Esophagus (tissue), 2 donors: Measurements from ENCODE around the gene REPS1. TPM values are rescaled to one million over a fixed set of nuclear protein-coding genes. Genes with fewer than 3 reads are reported as not detected.

Experiments used
- H3K27ac ChIP-seq, 2 donors: one replicate each; pipeline ENCODE4 v1.5.1; 2013; ENCODE audit warnings: low read depth in 2 of 2, mild to moderate bottlenecking in 2 of 2, inconsistent platforms in 1 of 2, low read length in 1 of 2, moderate library complexity in 1 of 2
- H3K27me3 ChIP-seq, 2 donors: one replicate each; pipeline ENCODE4 v1.6.1; 2013; ENCODE audit warnings: low read length in 2 of 2, control low read depth in 1 of 2, mild to moderate bottlenecking in 1 of 2; ENCODE audit not compliant: insufficient read depth in 2 of 2, control insufficient read depth in 1 of 2
- H3K36me3 ChIP-seq, 2 donors: one replicate each; pipeline ENCODE4 v1.6.1; 2013; ENCODE audit warnings: low read length in 1 of 2; ENCODE audit not compliant: control insufficient read depth in 2 of 2, insufficient read depth in 2 of 2
- H3K4me1 ChIP-seq, 2 donors: one replicate each; pipeline ENCODE4 v1.6.1; 2013; ENCODE audit warnings: low read length in 1 of 2; ENCODE audit not compliant: control insufficient read depth in 2 of 2, insufficient read depth in 2 of 2
- H3K4me3 ChIP-seq, 2 donors: one replicate each; pipeline ENCODE4 v1.5.1; 2013; ENCODE audit warnings: low read length in 2 of 2, mild to moderate bottlenecking in 2 of 2, low read depth in 1 of 2, moderate library complexity in 1 of 2
- H3K9me3 ChIP-seq, 2 donors: one replicate each; pipeline ENCODE4 v1.6.1; 2013; ENCODE audit warnings: mild to moderate bottlenecking in 2 of 2, low read depth in 1 of 2, low read length in 1 of 2, moderate library complexity in 1 of 2; ENCODE audit not compliant: control insufficient read depth in 2 of 2, insufficient read depth in 1 of 2
- WGBS, 2 donors: extraction: QIAGEN DNeasy Blood & Tissue Kit; methylation state at CpG; one replicate each; pipeline ENCODE4 v1.1.7; 2013; 5-methylcytosine and 5-hydroxymethylcytosine counted together
- polyA plus RNA-seq, 2 donors: library from polyadenylated mRNA; stranded (reverse); fragments of 200-250 nt; gene quantifications; one replicate each; pipeline ENCODE4 v1.2.3, GENCODE V29; 2013
- donor health status: healthy with polysubstance abuse.
- donor health status: Bipolar disorder and iron deficiency.

REPS1 gene
- polyA plus RNA-seq, 2 donors, result 24.8 to 25.1 TPM

DNA sequence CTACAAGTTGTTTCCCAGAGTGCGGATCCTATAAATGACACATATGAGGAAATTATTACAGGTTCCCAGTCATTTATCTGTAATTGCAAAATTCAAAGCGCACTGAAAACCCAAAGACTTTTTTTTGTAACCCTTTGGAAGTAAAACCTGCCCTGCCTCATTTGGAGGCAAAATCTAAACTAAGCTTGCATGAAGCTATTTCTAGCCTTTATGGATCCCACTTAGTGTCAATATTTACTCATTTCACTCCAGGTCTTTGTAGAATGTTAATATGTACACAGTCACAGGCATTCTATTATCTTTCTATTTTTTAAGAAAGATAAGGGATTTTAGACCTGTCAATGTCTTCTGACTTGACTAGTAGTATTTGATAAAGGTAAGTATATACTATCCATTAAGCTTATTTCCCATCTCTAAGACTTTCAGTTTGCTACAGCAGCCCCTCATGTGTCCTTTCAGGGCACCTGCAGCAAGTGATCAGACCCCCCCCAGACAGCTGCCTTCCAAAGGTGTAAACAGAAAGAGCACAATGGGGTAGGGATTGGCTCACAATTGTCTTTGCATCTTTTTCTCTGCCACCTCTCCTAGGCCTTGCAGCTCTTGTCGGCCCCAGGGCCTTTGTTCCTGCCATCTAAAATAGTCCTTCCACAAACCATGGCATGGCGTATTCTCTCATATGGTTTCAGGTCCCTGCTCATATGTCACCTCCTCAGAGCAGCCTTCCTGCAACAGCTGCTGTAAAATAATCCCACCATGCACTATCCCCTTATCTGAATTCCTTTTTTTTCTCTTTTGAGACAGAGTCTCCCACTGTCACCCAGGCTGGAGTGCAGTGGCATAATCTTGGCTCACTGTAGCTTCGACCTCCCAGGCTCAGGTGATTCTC lies 1.3 kb upstream of the REPS1 start:
- H3K36me3 ChIP-seq, result no peaks in the 10 kb centered on the region
- H3K4me1 ChIP-seq, result peaks cover 0 to 1% of the 10 kb centered on the region in 2 donors
- no peaks in the 10 kb centered on the region for H3K27me3 ChIP-seq
- H3K4me3 ChIP-seq, result no peak overlapping the region
- H3K27ac ChIP-seq, result no peak overlapping the region
- WGBS, 2 donors, result 91 to 93% methylated on average over 5 of the region's 5 CpGs
- no peaks in the 10 kb centered on the region for H3K9me3 ChIP-seq

DNA sequence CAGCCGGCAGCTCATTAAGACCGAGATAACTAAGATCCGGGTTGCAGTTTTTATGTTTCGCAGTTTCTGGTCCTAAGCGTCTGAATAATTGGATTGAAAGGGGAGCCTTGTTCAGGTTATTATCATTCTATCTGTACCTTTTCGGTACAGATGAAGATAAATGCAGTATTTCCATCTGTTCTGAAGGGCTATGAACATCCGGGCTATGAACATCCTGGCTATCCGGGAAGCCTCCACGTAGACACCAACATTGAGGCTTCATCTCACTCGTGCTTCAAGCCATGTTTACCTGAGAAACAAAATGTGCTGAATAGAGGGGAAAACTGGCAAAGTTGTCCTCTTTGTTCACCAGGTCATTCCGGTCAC lies 399 bp upstream of the REPS1 start:
- Histone ChIP-seq H3K27ac (peak overlapping the region in 1 of 2 donors; percentile 15), H3K9me3 (no peaks in the 10 kb centered on the region), H3K36me3 (no peaks in the 10 kb centered on the region), H3K4me3 (peak overlapping the region; percentile 76 to 87), H3K27me3 (no peaks in the 10 kb centered on the region), H3K4me1 (peaks cover 0 to 3% of the 10 kb centered on the region in 2 donors)
- 7 to 8% methylated on average over 11 of the region's 11 CpGs for WGBS, 2 donors

DNA sequence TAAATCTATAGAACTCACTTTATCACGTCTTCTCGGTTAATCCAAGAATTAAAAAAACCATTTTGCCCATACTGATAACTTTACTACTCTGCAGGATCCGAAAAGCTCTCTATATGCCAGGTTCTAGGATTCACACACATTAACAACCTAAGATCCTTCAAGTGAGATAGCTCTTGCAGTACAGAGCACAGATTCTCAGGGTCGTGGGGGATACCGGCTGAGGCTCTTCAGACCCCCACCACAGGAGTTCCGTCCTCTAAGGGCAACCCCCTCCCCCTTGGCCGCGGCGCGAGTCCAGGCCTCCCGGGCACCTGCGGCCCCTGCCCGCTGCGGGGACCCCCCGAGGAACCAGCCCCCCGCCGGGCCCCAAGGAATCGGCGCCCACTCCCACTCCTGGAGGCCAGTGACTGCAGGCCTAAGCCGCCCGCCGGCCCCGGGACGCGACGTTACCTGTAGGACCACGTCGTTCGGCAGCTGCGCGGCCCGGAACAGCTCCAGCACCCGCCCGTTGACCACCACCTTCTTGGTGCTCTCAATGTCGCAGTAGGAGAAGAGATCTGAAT lies 892 bp downstream of the REPS1 start:
- no peaks in the 10 kb centered on the region for H3K9me3 ChIP-seq
- 0 to 1% methylated on average over 28 to 35 of the region's 35 CpGs for WGBS, 2 donors
- peak overlapping the region; percentile 86 to 89 for H3K27ac ChIP-seq
- no peaks in the 10 kb centered on the region for H3K27me3 ChIP-seq
- peaks cover 0 to 3% of the 10 kb centered on the region in 2 donors for H3K4me1 ChIP-seq
- H3K36me3 ChIP-seq, result no peaks in the 10 kb centered on the region
- peak overlapping the region; percentile 76 to 87 for H3K4me3 ChIP-seq

DNA sequence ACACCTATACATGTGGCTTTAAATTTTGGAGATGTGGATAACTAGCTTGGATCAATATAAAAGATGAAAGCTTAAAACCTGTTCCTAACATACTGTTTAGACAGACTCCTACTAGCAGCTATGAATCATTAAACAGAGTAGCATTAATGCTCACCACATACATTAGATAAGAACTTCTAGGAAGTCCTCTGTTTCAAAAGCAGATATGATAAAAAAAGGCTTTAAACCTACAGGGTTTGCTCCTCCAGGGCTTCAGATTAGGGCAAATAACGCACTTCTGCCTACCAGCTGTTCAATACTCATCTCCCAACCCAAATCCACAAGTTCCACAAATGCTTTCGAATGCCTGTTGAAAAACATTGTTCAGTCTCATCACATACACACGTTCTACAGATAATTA lies 1.5 kb downstream of the REPS1 start:
- WGBS, 2 donors, result 8 to 13% methylated on average over 3 of the region's 3 CpGs
- Histone ChIP-seq H3K9me3 (no peaks in the 10 kb centered on the region), H3K4me1 (peaks cover 0 to 3% of the 10 kb centered on the region in 2 donors), H3K27me3 (no peaks in the 10 kb centered on the region), H3K36me3 (no peaks in the 10 kb centered on the region), H3K27ac (no peak overlapping the region), H3K4me3 (peak overlapping the region; percentile 3 to 76)

DNA sequence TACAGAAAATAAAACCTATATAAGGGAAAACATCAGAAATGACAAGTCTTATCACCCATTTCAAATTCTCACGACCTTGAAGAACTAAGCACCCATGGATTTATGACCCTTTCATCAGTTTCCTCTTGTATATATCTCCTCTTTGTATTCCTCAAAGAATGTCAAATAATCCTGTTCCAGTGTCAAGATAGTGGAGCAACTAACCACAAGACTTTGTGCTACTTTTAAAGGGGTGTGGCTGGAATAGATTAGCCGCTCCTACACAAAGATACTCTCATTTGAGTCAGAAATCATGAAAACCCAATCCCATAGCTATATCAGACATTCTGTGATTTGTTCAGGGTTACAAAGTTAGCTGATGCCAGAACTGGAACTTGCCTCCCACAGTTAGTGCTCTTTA lies 6.6 kb downstream of the REPS1 start:
- 58 to 69% methylated on average over 2 of the region's 2 CpGs for WGBS, 2 donors
- H3K27ac ChIP-seq, result no peak overlapping the region
- no peaks in the 10 kb centered on the region for H3K27me3 ChIP-seq
- H3K36me3 ChIP-seq, result no peaks in the 10 kb centered on the region
- peaks cover 0 to 5% of the 10 kb centered on the region in 2 donors for H3K4me1 ChIP-seq
- no peaks in the 10 kb centered on the region for H3K9me3 ChIP-seq
- H3K4me3 ChIP-seq, result no peak overlapping the region

DNA sequence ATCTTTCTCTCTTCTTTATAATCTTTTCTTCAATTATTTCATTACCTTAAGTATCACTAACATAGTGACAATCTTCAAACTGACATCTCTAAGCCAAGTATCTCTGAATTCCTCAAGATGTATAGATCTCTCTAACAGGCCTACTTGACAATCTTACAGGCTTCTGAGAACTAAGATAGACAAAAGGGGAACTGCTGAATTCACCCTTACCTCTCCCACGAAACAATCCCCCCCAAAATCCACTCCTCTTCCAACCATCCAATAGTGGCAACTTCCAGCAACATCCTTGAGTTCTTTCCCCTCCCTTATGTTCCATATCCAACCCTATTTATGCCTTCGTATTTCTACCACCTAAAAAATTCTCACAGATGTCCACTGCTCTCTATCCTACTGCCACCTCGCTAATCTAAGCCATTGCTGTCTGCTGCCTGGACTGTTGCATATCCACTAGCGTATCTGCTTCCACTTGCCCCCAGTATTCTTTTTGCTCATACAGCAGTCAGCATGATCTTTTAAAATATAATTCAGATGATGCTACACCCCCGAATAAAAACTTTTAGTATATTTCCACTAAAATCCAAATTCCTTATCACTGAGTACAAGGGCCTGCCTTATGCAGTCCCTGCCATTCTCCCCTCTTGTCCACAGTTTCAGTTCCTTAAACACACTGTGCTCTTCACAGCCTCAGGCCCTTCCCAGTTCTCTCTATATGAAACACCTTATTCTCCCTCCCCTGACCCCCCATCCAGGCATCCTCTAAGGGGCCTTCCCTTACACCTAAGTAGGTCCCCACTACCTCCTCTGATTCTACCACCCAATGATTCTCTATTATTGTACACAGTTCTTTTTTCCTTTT lies 8.0 kb downstream of the REPS1 start:
- Histone ChIP-seq H3K4me3 (no peak overlapping the region), H3K27ac (no peak overlapping the region), H3K4me1 (peaks cover 0 to 5% of the 10 kb centered on the region in 2 donors), H3K27me3 (no peaks in the 10 kb centered on the region), H3K36me3 (no peaks in the 10 kb centered on the region), H3K9me3 (no peaks in the 10 kb centered on the region)
- WGBS, 2 donors, result 93 to 94% methylated on average over 5 of the region's 5 CpGs

DNA sequence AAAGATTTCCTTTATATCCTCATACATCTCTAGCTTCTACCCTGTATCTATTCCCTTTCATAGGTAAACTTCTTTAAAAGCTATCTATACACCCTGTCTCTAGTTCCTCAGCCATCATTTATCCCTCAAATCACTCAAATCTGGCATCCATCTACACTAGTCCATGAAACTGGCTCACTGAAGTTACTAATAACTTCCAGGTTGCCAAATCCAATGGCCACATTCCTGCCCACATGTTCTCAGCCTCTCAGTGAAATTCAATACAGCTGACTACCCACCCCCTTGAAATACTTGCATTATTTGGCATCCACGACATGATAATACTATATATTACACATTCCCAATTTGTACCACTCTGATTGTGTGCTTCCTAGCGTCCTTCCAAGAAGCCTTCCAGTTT lies 8.7 kb downstream of the REPS1 start:
- H3K4me3 ChIP-seq, result no peak overlapping the region
- H3K9me3 ChIP-seq, result no peaks in the 10 kb centered on the region
- H3K27ac ChIP-seq, result no peak overlapping the region
- no peaks in the 10 kb centered on the region for H3K27me3 ChIP-seq
- H3K36me3 ChIP-seq, result no peaks in the 10 kb centered on the region
- H3K4me1 ChIP-seq, result peaks cover 0 to 4% of the 10 kb centered on the region in 2 donors
- 74 to 88% methylated on average over 2 of the region's 2 CpGs for WGBS, 2 donors

DNA sequence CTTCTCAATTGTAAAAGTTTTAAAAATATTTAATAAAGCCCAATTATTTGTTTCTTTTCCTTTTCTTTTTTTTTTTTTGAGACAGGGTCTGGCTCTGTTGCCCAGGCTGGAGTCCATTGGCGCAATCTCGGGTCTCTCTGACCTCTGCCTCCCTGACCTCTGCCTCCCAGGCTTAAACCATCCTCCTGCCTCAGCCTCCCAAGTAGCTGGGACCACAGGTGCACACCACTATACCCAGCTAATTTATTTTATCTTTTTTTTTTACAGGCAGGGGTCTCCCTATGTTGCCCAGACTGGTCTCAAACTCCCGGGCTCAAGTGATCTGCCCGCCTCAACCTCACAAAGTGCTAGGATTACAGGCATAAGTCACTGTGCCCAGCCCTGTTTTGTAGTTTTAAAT lies 9.8 kb downstream of the REPS1 start:
- Histone ChIP-seq H3K4me1 (peaks cover 0 to 2% of the 10 kb centered on the region in 2 donors), H3K27me3 (no peaks in the 10 kb centered on the region), H3K4me3 (no peak overlapping the region), H3K36me3 (no peaks in the 10 kb centered on the region), H3K27ac (no peak overlapping the region), H3K9me3 (no peaks in the 10 kb centered on the region)
- WGBS, 2 donors, result 89 to 95% methylated on average over 4 of the region's 4 CpGs

DNA sequence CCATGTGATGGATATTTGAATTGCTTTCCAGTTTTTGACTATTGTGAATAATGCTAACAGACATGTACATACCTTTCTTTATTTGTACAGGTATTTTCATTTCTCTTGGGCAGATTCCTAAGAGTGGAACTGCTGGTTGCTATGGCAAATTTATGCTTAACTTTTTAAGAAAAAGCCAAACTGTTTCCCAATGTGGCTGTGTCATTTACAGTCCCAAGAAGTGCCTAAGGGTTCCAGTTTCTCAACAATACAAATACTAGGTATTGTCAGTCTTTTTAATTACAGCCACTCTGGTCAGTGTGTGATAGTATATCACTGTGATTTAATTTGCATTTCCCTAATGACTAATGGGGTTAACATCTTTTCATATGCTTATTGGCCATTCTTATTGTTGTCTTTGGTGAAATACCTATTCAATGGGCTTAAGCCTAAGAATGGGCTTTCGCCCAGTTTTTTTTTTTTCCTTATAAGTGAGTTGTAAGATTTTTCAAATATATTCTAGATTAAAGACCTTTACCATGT lies 10.3 kb downstream of the REPS1 start:
- Histone ChIP-seq H3K27me3 (no peaks in the 10 kb centered on the region), H3K4me1 (peaks cover 0 to 2% of the 10 kb centered on the region in 2 donors), H3K4me3 (no peak overlapping the region), H3K27ac (no peak overlapping the region), H3K36me3 (no peaks in the 10 kb centered on the region), H3K9me3 (no peaks in the 10 kb centered on the region)
- WGBS, 2 donors, result 89 to 98% methylated on average over 1 of the region's 1 CpG
